OCI-LY1 (cell line): ENCODE results near the gene CPXM1.

ENCODE experiments used
- CTCF ChIP-seq: fragments of 200-600 bp; sonication (generic), shearing (Covaris generic); IDR thresholded peaks from 2 replicates; pipeline ENCODE4 v1.5.1; 2017; ENCODE audit warnings: mild to moderate bottlenecking, antibody characterized with exemption, low read length, moderate library complexity, mixed read lengths
- EZH2 ChIP-seq: fragments of 200-600 bp; sonication (generic), shearing (Covaris generic); IDR thresholded peaks from 2 replicates; pipeline ENCODE4 v1.8.0; 2017; ENCODE audit warnings: borderline replicate concordance, mixed run types, mild to moderate bottlenecking, antibody characterized with exemption, low read length, moderate library complexity, mixed read lengths

- no peak for TF ChIP-seq CTCF
- TF ChIP-seq EZH2: no peak
Observed at GRCh38 chr20:2768632-2769015, 31.8 kb downstream of the CPXM1 start.
